Transverse colon (tissue), 3 donors: ENCODE measurements around the gene VPS52.

Experiments
- POLR2A ChIP-seq: fragments of 450-650 bp; IDR thresholded peaks from one replicate; pipeline ENCODE4 v1.6.1; 2016; ENCODE audit warnings: antibody characterized with exemption, mild to moderate bottlenecking, moderate library complexity
- TF ChIP-seq, protein P1 (sequence below), 5 experiments: fragments of 200-600 bp in 3 of 5; fragments of 450-650 bp in 2 of 5; sonication (generic) in 3 of 5; IDR thresholded peaks; 1 replicate in 2 of 5; 2 replicates in 3 of 5; pipeline ENCODE4 v1.5.1; 2016 to 2017; ENCODE audit warnings: antibody characterized with exemption in 5 of 5, inconsistent platforms in 3 of 5, mild to moderate bottlenecking in 2 of 5, moderate library complexity in 1 of 5

DNA sequence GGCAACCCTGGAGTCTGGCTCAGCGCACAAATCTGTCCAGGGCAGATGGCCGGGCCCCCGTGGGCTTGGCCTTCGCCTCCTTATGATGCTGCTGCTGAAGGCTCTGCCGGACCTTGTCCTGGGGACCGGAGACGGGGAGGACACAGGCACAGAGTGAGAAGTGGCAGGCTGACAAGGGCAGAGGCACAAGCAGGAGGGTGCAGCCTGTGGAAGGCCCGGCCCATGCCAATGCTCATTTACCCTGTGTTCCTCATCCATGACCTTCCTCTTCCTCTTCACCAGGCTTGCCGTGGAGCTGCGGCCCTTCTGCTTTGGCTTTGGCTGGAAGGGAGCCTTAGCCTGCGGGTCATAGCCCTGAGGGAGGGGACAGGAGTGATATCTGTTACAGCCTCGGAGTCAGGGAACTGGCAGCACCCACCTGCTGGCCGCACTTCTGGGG, 7.6 kb upstream of the VPS52 start:
- TF ChIP-seq, protein P1, sequence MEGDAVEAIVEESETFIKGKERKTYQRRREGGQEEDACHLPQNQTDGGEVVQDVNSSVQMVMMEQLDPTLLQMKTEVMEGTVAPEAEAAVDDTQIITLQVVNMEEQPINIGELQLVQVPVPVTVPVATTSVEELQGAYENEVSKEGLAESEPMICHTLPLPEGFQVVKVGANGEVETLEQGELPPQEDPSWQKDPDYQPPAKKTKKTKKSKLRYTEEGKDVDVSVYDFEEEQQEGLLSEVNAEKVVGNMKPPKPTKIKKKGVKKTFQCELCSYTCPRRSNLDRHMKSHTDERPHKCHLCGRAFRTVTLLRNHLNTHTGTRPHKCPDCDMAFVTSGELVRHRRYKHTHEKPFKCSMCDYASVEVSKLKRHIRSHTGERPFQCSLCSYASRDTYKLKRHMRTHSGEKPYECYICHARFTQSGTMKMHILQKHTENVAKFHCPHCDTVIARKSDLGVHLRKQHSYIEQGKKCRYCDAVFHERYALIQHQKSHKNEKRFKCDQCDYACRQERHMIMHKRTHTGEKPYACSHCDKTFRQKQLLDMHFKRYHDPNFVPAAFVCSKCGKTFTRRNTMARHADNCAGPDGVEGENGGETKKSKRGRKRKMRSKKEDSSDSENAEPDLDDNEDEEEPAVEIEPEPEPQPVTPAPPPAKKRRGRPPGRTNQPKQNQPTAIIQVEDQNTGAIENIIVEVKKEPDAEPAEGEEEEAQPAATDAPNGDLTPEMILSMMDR (IDR thresholded peaks at IDR 0.05): no peak
- TF ChIP-seq POLR2A: no peak
